Measurements from ENCODE around the gene PARP12.

Gene PARP12

DNA sequence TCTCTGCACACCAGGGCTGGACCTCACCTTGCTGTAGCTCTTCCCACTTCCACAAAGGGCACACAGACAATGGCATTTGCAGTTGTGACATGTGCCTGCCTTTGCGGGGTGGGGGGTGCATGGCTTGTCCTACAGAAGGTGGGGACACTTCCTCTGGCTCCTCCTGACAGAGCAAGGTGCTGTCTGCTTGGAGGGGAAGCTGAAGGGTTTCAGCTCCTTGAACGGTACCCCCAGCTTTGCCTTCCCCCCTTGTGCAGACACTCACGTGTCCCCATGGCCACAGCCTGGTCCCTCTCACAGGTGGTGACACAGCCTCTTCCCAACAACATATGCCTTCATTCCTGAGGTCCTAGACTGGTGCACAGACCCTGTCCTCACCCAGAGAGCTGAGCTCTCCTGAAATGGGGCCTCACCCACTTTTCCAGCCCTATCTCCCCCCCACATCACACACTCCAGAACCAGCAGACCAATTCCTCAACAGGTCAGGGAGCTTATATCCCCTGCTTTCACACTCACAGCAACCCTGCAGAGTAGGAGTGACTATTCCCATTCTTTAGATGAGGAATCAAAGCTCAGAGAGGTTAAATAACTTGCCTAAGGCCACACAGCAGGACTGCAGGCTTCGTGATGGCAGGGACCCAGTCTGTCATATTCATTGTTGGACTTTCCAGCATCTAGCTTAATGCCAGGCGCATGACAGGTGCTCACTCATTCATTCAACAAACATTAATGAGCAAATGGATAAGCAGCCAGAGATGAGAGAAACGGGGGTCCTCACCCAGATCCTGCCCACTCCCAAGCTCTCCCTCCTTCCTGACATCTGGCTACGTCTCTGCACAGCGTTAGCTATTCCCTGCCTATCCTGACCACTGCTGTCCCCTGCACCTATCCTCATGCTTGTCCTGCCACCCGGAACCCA is 44.4 kb downstream of the PARP12 start:
- Histone ChIP-seq H3K27ac (ENCODE audit: low read length) (no peak overlapping the region), H3K9me3 (ENCODE audit: insufficient read depth, low read length, severe bottlenecking) (no peaks in the 10 kb centered on the region), H2AFZ (ENCODE audit: low read depth, low read length) (no peak overlapping the region), H3K4me2 (ENCODE audit: insufficient read depth, low read length) (no peak overlapping the region), H3K9ac (ENCODE audit: low read depth, low read length) (no peak overlapping the region), H3K36me3 (ENCODE audit: insufficient read depth, low read length) (peaks cover 11% of the 10 kb centered on the region; the same call in 1 of the 2 replicates), H3K27me3 (ENCODE audit: insufficient read depth, low read length, poor library complexity) (no peaks in the 10 kb centered on the region), H3K4me1 (ENCODE audit: insufficient read depth, low read length) (no peaks in the 10 kb centered on the region), H3K79me2 (ENCODE audit: insufficient read depth, low read length) (no peaks in the 10 kb centered on the region), H4K20me1 (ENCODE audit: insufficient read depth, low read length) (no peaks in the 10 kb centered on the region), H3K4me3 (ENCODE audit: low read depth in 1 of 2, low read length in 2 of 2) (no peak overlapping the region)
- TF ChIP-seq EZH2 (IDR thresholded peaks at IDR 0.05; ENCODE audit: borderline replicate concordance, low read depth, low read length, severe bottlenecking) (no peak), CTCF (IDR thresholded peaks at IDR 0.05; ENCODE audit: borderline replicate concordance, extremely low read depth, low read length, poor library complexity, severe bottlenecking) (no peak)
- no peak for ATAC-seq (ENCODE audit: insufficient read depth, low read depth)
- DNase-seq: no peak

GRCh38 chr7:140017543-140017942 is 45.2 kb downstream of the PARP12 start:
- Histone ChIP-seq H3K9me3 (ENCODE audit: insufficient read depth, low read length, severe bottlenecking) (no peaks in the 10 kb centered on the region), H3K4me3 (ENCODE audit: low read depth in 1 of 2, low read length in 2 of 2) (no peak overlapping the region), H3K79me2 (ENCODE audit: insufficient read depth, low read length) (no peaks in the 10 kb centered on the region), H3K36me3 (ENCODE audit: insufficient read depth, low read length) (peaks cover 3% of the 10 kb centered on the region; the same call in 1 of the 2 replicates), H3K4me2 (ENCODE audit: insufficient read depth, low read length) (no peak overlapping the region), H4K20me1 (ENCODE audit: insufficient read depth, low read length) (no peaks in the 10 kb centered on the region), H3K4me1 (ENCODE audit: insufficient read depth, low read length) (no peaks in the 10 kb centered on the region), H2AFZ (ENCODE audit: low read depth, low read length) (no peak overlapping the region), H3K27ac (ENCODE audit: low read length) (no peak overlapping the region), H3K9ac (ENCODE audit: low read depth, low read length) (no peak overlapping the region), H3K27me3 (ENCODE audit: insufficient read depth, low read length, poor library complexity) (no peaks in the 10 kb centered on the region)
- no peak for ATAC-seq (ENCODE audit: insufficient read depth, low read depth)
- TF ChIP-seq EZH2 (IDR thresholded peaks at IDR 0.05; ENCODE audit: borderline replicate concordance, low read depth, low read length, severe bottlenecking): no peak
- DNase-seq: no peak

DNA sequence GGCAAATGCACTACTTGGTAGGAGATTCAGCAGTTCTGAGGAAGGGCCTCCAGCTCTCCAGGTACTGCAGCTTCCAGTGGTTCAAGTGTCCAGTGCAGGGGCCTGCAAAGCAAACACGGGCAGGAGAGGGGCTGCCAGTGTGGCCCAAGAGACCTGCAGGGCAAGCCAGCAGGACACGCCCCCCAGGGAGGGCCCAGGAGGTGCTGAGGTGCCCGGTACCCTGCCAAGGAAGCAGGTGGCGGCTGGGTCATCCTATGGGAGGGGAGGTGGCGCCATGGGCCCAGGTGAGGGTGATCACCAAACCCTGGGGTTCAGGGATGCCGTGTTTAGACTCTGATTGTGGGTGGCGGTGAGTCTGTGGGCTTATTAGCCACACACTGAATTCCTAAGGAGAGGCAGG is 45.7 kb downstream of the PARP12 start:
- Histone ChIP-seq H3K27ac (ENCODE audit: low read length) (no peak overlapping the region), H3K9me3 (ENCODE audit: insufficient read depth, low read length, severe bottlenecking) (no peaks in the 10 kb centered on the region), H3K27me3 (ENCODE audit: insufficient read depth, low read length, poor library complexity) (no peaks in the 10 kb centered on the region), H3K4me2 (ENCODE audit: insufficient read depth, low read length) (no peak overlapping the region), H3K36me3 (ENCODE audit: insufficient read depth, low read length) (no peaks in the 10 kb centered on the region), H2AFZ (ENCODE audit: low read depth, low read length) (no peak overlapping the region), H3K4me3 (ENCODE audit: low read depth in 1 of 2, low read length in 2 of 2) (no peak overlapping the region), H4K20me1 (ENCODE audit: insufficient read depth, low read length) (no peaks in the 10 kb centered on the region), H3K4me1 (ENCODE audit: insufficient read depth, low read length) (no peaks in the 10 kb centered on the region), H3K79me2 (ENCODE audit: insufficient read depth, low read length) (no peaks in the 10 kb centered on the region), H3K9ac (ENCODE audit: low read depth, low read length) (no peak overlapping the region)
- ATAC-seq (ENCODE audit: insufficient read depth, low read depth) (no peak), DNase-seq (no peak)
- TF ChIP-seq CTCF (IDR thresholded peaks at IDR 0.05; ENCODE audit: borderline replicate concordance, extremely low read depth, low read length, poor library complexity, severe bottlenecking) (no peak), EZH2 (IDR thresholded peaks at IDR 0.05; ENCODE audit: borderline replicate concordance, low read depth, low read length, severe bottlenecking) (no peak)

GRCh38 chr7:140016540-140016939 is 46.2 kb downstream of the PARP12 start:
- TF ChIP-seq CTCF (IDR thresholded peaks at IDR 0.05; ENCODE audit: borderline replicate concordance, extremely low read depth, low read length, poor library complexity, severe bottlenecking): no peak
- no peak for TF ChIP-seq EZH2 (IDR thresholded peaks at IDR 0.05; ENCODE audit: borderline replicate concordance, low read depth, low read length, severe bottlenecking)
- Histone ChIP-seq H4K20me1 (ENCODE audit: insufficient read depth, low read length) (no peaks in the 10 kb centered on the region), H2AFZ (ENCODE audit: low read depth, low read length) (no peak overlapping the region), H3K4me1 (ENCODE audit: insufficient read depth, low read length) (no peaks in the 10 kb centered on the region), H3K4me3 (ENCODE audit: low read depth in 1 of 2, low read length in 2 of 2) (no peak overlapping the region), H3K36me3 (ENCODE audit: insufficient read depth, low read length) (no peaks in the 10 kb centered on the region), H3K79me2 (ENCODE audit: insufficient read depth, low read length) (no peaks in the 10 kb centered on the region), H3K9ac (ENCODE audit: low read depth, low read length) (no peak overlapping the region), H3K9me3 (ENCODE audit: insufficient read depth, low read length, severe bottlenecking) (no peaks in the 10 kb centered on the region), H3K4me2 (ENCODE audit: insufficient read depth, low read length) (no peak overlapping the region), H3K27ac (ENCODE audit: low read length) (no peak overlapping the region), H3K27me3 (ENCODE audit: insufficient read depth, low read length, poor library complexity) (no peaks in the 10 kb centered on the region)
- ATAC-seq (ENCODE audit: insufficient read depth, low read depth) (no peak), DNase-seq (no peak)
